SJSA1 (cell line): ENCODE measurements around the gene ASB5. TPM values are rescaled to one million over a fixed set of nuclear protein-coding genes. Genes with fewer than 3 reads are reported as not detected.
"Not testable (repeated sequence)": the region's sequence is repeated elsewhere in the genome, so short reads cannot be mapped to it uniquely, and the experiment has no call there.

Experiments used
- DNase-seq, 2 experiments: peaks; one replicate each; pipeline ENCODE4 v3.0.0-alpha.2; 2015 to 2020; ENCODE audit warnings: low spot score in 2 of 2, low read depth in 1 of 2
- H3K27ac ChIP-seq: fragments of 250-450 bp; sonication (Bioruptor Pico); 2 replicates; pipeline ENCODE4 v1.5.1; 2020; ENCODE audit warnings: mild to moderate bottlenecking, moderate library complexity
- H3K27me3 ChIP-seq: fragments of 250-450 bp; sonication (Bioruptor Pico); replicated peaks from 2 replicates; pipeline ENCODE4 v1.5.1; 2020; ENCODE audit warnings: mild to moderate bottlenecking, moderate library complexity
- H3K36me3 ChIP-seq: fragments of 250-450 bp; sonication (Bioruptor Pico); 2 replicates; pipeline ENCODE4 v1.5.1; 2020; ENCODE audit warnings: mild to moderate bottlenecking
- H3K4me1 ChIP-seq: fragments of 250-450 bp; sonication (Bioruptor Pico); replicated peaks from 2 replicates; pipeline ENCODE4 v1.6.1; 2021; ENCODE audit warnings: mild to moderate bottlenecking
- H3K4me3 ChIP-seq: fragments of 250-450 bp; sonication (Bioruptor Pico); 2 replicates; pipeline ENCODE4 v1.5.1; 2020; ENCODE audit warnings: mild to moderate bottlenecking
- H3K9me3 ChIP-seq: fragments of 250-450 bp; sonication (Bioruptor Pico); replicated peaks from 2 replicates; pipeline ENCODE4 v1.5.1; 2020; ENCODE audit warnings: mild to moderate bottlenecking
- total RNA-seq: library from RNA; depleted of rRNA; stranded (reverse); fragments of >200 nt; shearing (Covaris generic); gene quantifications from 2 replicates; pipeline ENCODE4 v1.2.3, GENCODE V29; 2014

Gene ASB5
- total RNA-seq, 1 experiment from 2014 or later = 1.4 TPM

- Histone ChIP-seq H3K4me1 (no peaks in the 10 kb centered on the region), H3K4me3 (no peak overlapping the region), H3K27ac (no peak overlapping the region), H3K36me3 (no peaks in the 10 kb centered on the region), H3K27me3 (no peaks in the 10 kb centered on the region), H3K9me3 (no peaks in the 10 kb centered on the region)
- DNase-seq = no peak
These were observed 24.6 kb upstream of the ASB5 start for GRCh38 chr4:176293660-176294059.

GRCh38 chr4:176292920-176293319 lies 23.9 kb upstream of the ASB5 start:
- Histone ChIP-seq H3K27ac (no peak overlapping the region), H3K27me3 (no peaks in the 10 kb centered on the region), H3K4me1 (no peaks in the 10 kb centered on the region), H3K9me3 (no peaks in the 10 kb centered on the region), H3K36me3 (no peaks in the 10 kb centered on the region), H3K4me3 (no peak overlapping the region)
- no peak for DNase-seq

- Histone ChIP-seq H3K4me3 (no peak overlapping the region), H3K27ac (no peak overlapping the region), H3K4me1 (peaks cover 4% of the 10 kb centered on the region), H3K27me3 (no peaks in the 10 kb centered on the region), H3K9me3 (no peaks in the 10 kb centered on the region), H3K36me3 (no peaks in the 10 kb centered on the region)
- no peak for DNase-seq
These were observed 22.7 kb upstream of the ASB5 start for GRCh38 chr4:176291748-176292147.

GRCh38 chr4:176290520-176290919 lies 21.5 kb upstream of the ASB5 start:
- DNase-seq = no peak
- H3K27ac ChIP-seq = no peak overlapping the region

GRCh38 chr4:176289561-176289960 lies 20.5 kb upstream of the ASB5 start:
- H3K9me3 ChIP-seq = no peaks in the 10 kb centered on the region
- no peaks in the 10 kb centered on the region for H3K36me3 ChIP-seq
- peaks cover 7% of the 10 kb centered on the region for H3K4me1 ChIP-seq
- H3K27me3 ChIP-seq = no peaks in the 10 kb centered on the region
- no peak overlapping the region for H3K4me3 ChIP-seq
- no peak for DNase-seq
- no peak overlapping the region for H3K27ac ChIP-seq

More at GRCh38 chr4:176290520-176290919, 21.5 kb upstream of the ASB5 start:
- no peaks in the 10 kb centered on the region for H3K27me3 ChIP-seq
- H3K36me3 ChIP-seq = no peaks in the 10 kb centered on the region
- H3K9me3 ChIP-seq = no peaks in the 10 kb centered on the region
- peaks cover 7% of the 10 kb centered on the region for H3K4me1 ChIP-seq
- no peak overlapping the region for H3K4me3 ChIP-seq

GRCh38 chr4:176288020-176288419 lies 19.0 kb upstream of the ASB5 start:
- no peak for DNase-seq
- H3K4me3 ChIP-seq = no peak overlapping the region
- H3K36me3 ChIP-seq = no peaks in the 10 kb centered on the region
- H3K9me3 ChIP-seq = no peaks in the 10 kb centered on the region
- no peaks in the 10 kb centered on the region for H3K27me3 ChIP-seq
- no peak overlapping the region for H3K27ac ChIP-seq
- peaks cover 7% of the 10 kb centered on the region for H3K4me1 ChIP-seq

- no peaks in the 10 kb centered on the region for H3K36me3 ChIP-seq
- no peaks in the 10 kb centered on the region for H3K27me3 ChIP-seq
- H3K9me3 ChIP-seq = no peaks in the 10 kb centered on the region
- peaks cover 7% of the 10 kb centered on the region for H3K4me1 ChIP-seq
- H3K27ac ChIP-seq = no peak overlapping the region
- no peak for DNase-seq
- no peak overlapping the region for H3K4me3 ChIP-seq
These were observed 18.5 kb upstream of the ASB5 start for GRCh38 chr4:176287546-176287945.

- H3K27ac ChIP-seq = no peak overlapping the region
- no peak for DNase-seq
- peaks cover 7% of the 10 kb centered on the region for H3K4me1 ChIP-seq
- no peaks in the 10 kb centered on the region for H3K27me3 ChIP-seq
- no peaks in the 10 kb centered on the region for H3K36me3 ChIP-seq
- H3K9me3 ChIP-seq = no peaks in the 10 kb centered on the region
- H3K4me3 ChIP-seq = no peak overlapping the region
These were observed 17.7 kb upstream of the ASB5 start for GRCh38 chr4:176286728-176287127.

GRCh38 chr4:176279560-176279959 lies 10.5 kb upstream of the ASB5 start:
- not testable (repeated sequence) for H3K4me3 ChIP-seq, H3K4me1 ChIP-seq, H3K36me3 ChIP-seq, H3K9me3 ChIP-seq, DNase-seq, H3K27me3 ChIP-seq, H3K27ac ChIP-seq

- DNase-seq = peak; percentile 58 to 71
- Histone ChIP-seq H3K9me3 (no peaks in the 10 kb centered on the region), H3K4me1 (peaks cover 17% of the 10 kb centered on the region), H3K27ac (no peak overlapping the region), H3K36me3 (no peaks in the 10 kb centered on the region), H3K4me3 (no peak overlapping the region), H3K27me3 (no peaks in the 10 kb centered on the region)
These were observed 8.3 kb upstream of the ASB5 start for GRCh38 chr4:176277162-176277904.

- Histone ChIP-seq H3K27me3 (no peaks in the 10 kb centered on the region), H3K4me1 (peaks cover 21% of the 10 kb centered on the region), H3K36me3 (no peaks in the 10 kb centered on the region), H3K4me3 (no peak overlapping the region), H3K9me3 (no peaks in the 10 kb centered on the region), H3K27ac (no peak overlapping the region)
- DNase-seq = no peak
These were observed 7.7 kb upstream of the ASB5 start for GRCh38 chr4:176276710-176277109.

- no peaks in the 10 kb centered on the region for H3K27me3 ChIP-seq
- H3K36me3 ChIP-seq = no peaks in the 10 kb centered on the region
- H3K27ac ChIP-seq = no peak overlapping the region
- DNase-seq = peak in 1 of 2 experiments; percentile 36
- no peaks in the 10 kb centered on the region for H3K9me3 ChIP-seq
- H3K4me3 ChIP-seq = no peak overlapping the region
- peaks cover 41% of the 10 kb centered on the region for H3K4me1 ChIP-seq
These were observed 5.4 kb upstream of the ASB5 start for GRCh38 chr4:176274441-176274840.

GRCh38 chr4:176273736-176274135 lies 4.7 kb upstream of the ASB5 start:
- Histone ChIP-seq H3K36me3 (no peaks in the 10 kb centered on the region), H3K4me3 (no peak overlapping the region), H3K27ac (no peak overlapping the region), H3K4me1 (peaks cover 41% of the 10 kb centered on the region), H3K9me3 (no peaks in the 10 kb centered on the region), H3K27me3 (no peaks in the 10 kb centered on the region)
- no peak for DNase-seq

GRCh38 chr4:176272799-176273198 lies 3.8 kb upstream of the ASB5 start:
- no peak for DNase-seq
- Histone ChIP-seq H3K27me3 (no peaks in the 10 kb centered on the region), H3K4me3 (no peak overlapping the region), H3K9me3 (no peaks in the 10 kb centered on the region), H3K4me1 (peaks cover 41% of the 10 kb centered on the region), H3K27ac (no peak overlapping the region), H3K36me3 (no peaks in the 10 kb centered on the region)

GRCh38 chr4:176271749-176272148 lies 2.7 kb upstream of the ASB5 start:
- no peak for DNase-seq
- H3K36me3 ChIP-seq = no peaks in the 10 kb centered on the region
- peaks cover 37% of the 10 kb centered on the region for H3K4me1 ChIP-seq
- H3K27ac ChIP-seq = peak overlapping the region; percentile 92
- H3K27me3 ChIP-seq = no peaks in the 10 kb centered on the region
- H3K4me3 ChIP-seq = no peak overlapping the region
- no peaks in the 10 kb centered on the region for H3K9me3 ChIP-seq
